GM12878 (cell line): ENCODE results near the gene CES3. TPM values are rescaled to one million over a fixed set of nuclear protein-coding genes. Genes with fewer than 3 reads are reported as not detected.

Experiments used
- CBX5 ChIP-seq: sonication (generic); IDR thresholded peaks from 2 replicates; pipeline ENCODE4 v1.6.1; 2016; ENCODE audit warnings: low read depth, moderate library complexity, mild to moderate bottlenecking, inconsistent platforms
- CREM ChIP-seq: IDR thresholded peaks from 2 replicates; pipeline ENCODE4 v1.6.1; 2014; ENCODE audit warnings: antibody characterized with exemption, low read depth
- E4F1 ChIP-seq: fragments of 450-650 bp; IDR thresholded peaks from 2 replicates; pipeline ENCODE4 v1.6.1; 2018; ENCODE audit warnings: borderline replicate concordance, mild to moderate bottlenecking; ENCODE audit not compliant: partially characterized antibody
- EP300 ChIP-seq, 2 experiments: fragments of 150-350 bp in 1 of 2; IDR thresholded peaks; 2 replicates each; pipeline ENCODE4 v1.6.1; 2011 to 2012; ENCODE audit warnings: low read depth in 2 of 2, low read length in 2 of 2, borderline replicate concordance in 1 of 2, improper control_type of control experiment in 1 of 2, inconsistent platforms in 1 of 2; ENCODE audit not compliant: control insufficient read depth in 1 of 2
- HCFC1 ChIP-seq: fragments of 150-350 bp; IDR thresholded peaks from 2 replicates; pipeline ENCODE4 v1.6.1; 2014; ENCODE audit warnings: low read length
- JUNB ChIP-seq: IDR thresholded peaks from 2 replicates; pipeline ENCODE4 v1.6.1; 2016; ENCODE audit warnings: antibody characterized with exemption, mild to moderate bottlenecking
- NR2C2 ChIP-seq: IDR thresholded peaks from 2 replicates; pipeline ENCODE4 v1.6.1; 2011; ENCODE audit warnings: borderline replicate concordance, low read depth; ENCODE audit not compliant: control insufficient read depth, insufficient read length
- RAD51 ChIP-seq: fragments of 450-650 bp; IDR thresholded peaks from 2 replicates; pipeline ENCODE4 v1.6.1; 2016; ENCODE audit warnings: moderate library complexity, mild to moderate bottlenecking, inconsistent platforms
- SUPT20H ChIP-seq: IDR thresholded peaks from 2 replicates; pipeline ENCODE4 v1.6.1; 2011; ENCODE audit warnings: low read depth, mild to moderate bottlenecking, low read length, moderate library complexity, borderline replicate concordance; ENCODE audit not compliant: control insufficient read depth
- polyA plus RNA-seq, 11 experiments: library from polyadenylated mRNA; depleted of rRNA in 4 of 11; unstranded in 6 of 11; stranded (reverse) in 5 of 11; fragments of >200 nt; fragmentation: Nextera tagmentation in 4 of 11; fragmentation: Illumina TruSeq in 1 of 11; extraction: Ambion mirVana in 4 of 11; extraction: Trizol in 1 of 11; gene quantifications; 1 replicate in 1 of 11; 2 replicates in 10 of 11; pipeline versions ENCODE4 v1.2.1 to v1.2.3, GENCODE V29; 2011 to 2016; ENCODE audit warnings: inconsistent platforms in 2 of 11, missing spikeins in 2 of 11, low read depth in 1 of 11
- total RNA-seq, 4 experiments: library from RNA; depleted of rRNA in 3 of 4; stranded (reverse); fragments of >200 nt in 3 of 4; fragmentation: Illumina TruSeq in 1 of 4; extraction: Trizol in 1 of 4; gene quantifications; 2 replicates each; pipeline versions ENCODE4 v1.2.1 to v1.2.3, GENCODE V29; 2013 to 2021
- TF ChIP-seq, protein P1 (sequence below): IDR thresholded peaks from 2 replicates; pipeline ENCODE4 v1.6.1; 2011; ENCODE audit warnings: borderline replicate concordance, low read depth, mild to moderate bottlenecking, moderate library complexity, mixed read lengths, low read length; ENCODE audit not compliant: insufficient read depth; ENCODE audit errors: extremely low read length

CES3 gene
- total and polyA plus RNA-seq, 10 of the 15 experiments (the other 5 are each of a cell fraction or from before 2014, with no cell fraction given): 0.09 to 3.1 (median 0.76) TPM

DNA sequence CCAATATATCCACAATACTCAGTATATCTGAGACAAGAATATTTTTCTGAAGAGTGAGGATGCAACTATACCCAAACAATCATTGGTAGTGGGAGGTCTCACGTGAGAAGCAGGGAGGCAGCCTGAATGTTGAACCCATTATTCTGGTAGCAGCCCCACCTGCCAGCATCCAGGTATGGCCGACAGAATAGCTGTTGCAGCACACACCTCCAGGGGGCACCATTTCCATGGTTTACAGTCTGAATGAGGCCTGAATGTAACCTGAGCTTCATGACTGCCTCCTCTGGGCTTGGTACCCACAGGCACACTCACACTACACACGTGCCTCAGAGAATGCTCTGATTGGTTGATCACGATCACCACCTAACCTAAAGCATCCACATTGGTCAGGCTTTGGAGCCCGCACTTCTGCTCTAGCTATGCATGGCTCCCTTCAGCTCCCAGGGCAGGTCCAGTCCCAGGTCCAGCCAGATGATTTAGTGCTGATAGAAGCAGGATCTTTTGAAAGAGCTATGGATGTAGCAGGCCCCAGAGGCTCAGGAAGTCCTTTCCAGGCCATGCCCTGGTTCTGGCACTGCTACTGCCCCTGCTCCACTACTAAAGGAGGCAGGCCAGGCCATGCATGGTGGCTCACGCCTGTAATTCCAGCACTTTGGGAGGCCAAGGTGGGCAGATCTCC, 56.9 kb downstream of the CES3 start (continued):
- TF ChIP-seq E4F1: no peak
- no peak for TF ChIP-seq JUNB
- TF ChIP-seq NR2C2: no peak
- no peak for TF ChIP-seq CBX5
- no peak for TF ChIP-seq SUPT20H
- TF ChIP-seq, protein P1, sequence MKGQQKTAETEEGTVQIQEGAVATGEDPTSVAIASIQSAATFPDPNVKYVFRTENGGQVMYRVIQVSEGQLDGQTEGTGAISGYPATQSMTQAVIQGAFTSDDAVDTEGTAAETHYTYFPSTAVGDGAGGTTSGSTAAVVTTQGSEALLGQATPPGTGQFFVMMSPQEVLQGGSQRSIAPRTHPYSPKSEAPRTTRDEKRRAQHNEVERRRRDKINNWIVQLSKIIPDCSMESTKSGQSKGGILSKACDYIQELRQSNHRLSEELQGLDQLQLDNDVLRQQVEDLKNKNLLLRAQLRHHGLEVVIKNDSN: peak; percentile 82
- TF ChIP-seq EP300 (IDR thresholded peaks at IDR 0.05; ENCODE audit: borderline replicate concordance in 1 of 2, control insufficient read depth in 1 of 2, low read depth in 2 of 2, low read length in 2 of 2): no peak
- TF ChIP-seq CREM: peak; percentile 19; the same call in 1 of the 2 replicates
- TF ChIP-seq HCFC1: no peak
- TF ChIP-seq RAD51: peak; percentile 77; the same call in 1 of the 2 replicates
